Dendritic cell treated with granulocyte-macrophage colony-stimulating factor and Interleukin-4, amounts not matched to agents 40 ng/mL and 50 ng/mL, for 4 days (primary cell): Measurements from ENCODE around the gene POU4F1.
A peak's percentile ranks its signal among the peaks of the same experiment; 100 is the strongest.
"Not testable (repeated sequence)": the region's sequence is repeated elsewhere in the genome, so short reads cannot be mapped to it uniquely, and the experiment has no call there.

ENCODE experiments used
- H3K27ac Mint-ChIP-seq: one replicate; pipeline ENCODE4 v1.8.0; 2022; ENCODE audit warnings: mild to moderate bottlenecking, mixed read lengths
- H3K27me3 Mint-ChIP-seq: one replicate; pipeline ENCODE4 v1.8.0; 2022; ENCODE audit warnings: mild to moderate bottlenecking, mixed read lengths
- H3K36me3 Mint-ChIP-seq: one replicate; pipeline ENCODE4 v1.8.0; 2022; ENCODE audit warnings: low read depth, mixed read lengths
- H3K4me1 Mint-ChIP-seq: one replicate; pipeline ENCODE4 v1.8.0; 2022; ENCODE audit warnings: low read depth, mixed read lengths
- H3K4me3 Mint-ChIP-seq: one replicate; pipeline ENCODE4 v1.8.0; 2022; ENCODE audit warnings: mild to moderate bottlenecking, moderate library complexity, mixed read lengths
- H3K9me3 Mint-ChIP-seq: one replicate; pipeline ENCODE4 v1.8.0; 2022; ENCODE audit warnings: mixed read lengths
- intact Hi-C: fragments of 100-400 bp; cut with micrococcal nuclease; formaldehyde crosslinking; loops from one replicate; pipeline ENCODE4 v1.15.0; 2022

POU4F1 gene

GRCh38 chr13:78603240-78603957 lies at the start of gene POU4F1:
POU4F1 (minus strand) TSS chr13:78603552; CDS start chr13:78603326, 226 bp downstream.
- Mint-ChIP-seq H3K4me1 (peaks cover 59% of the 10 kb centered on the region), H3K36me3 (no peaks in the 10 kb centered on the region), H3K4me3 (peak within 1 kb of the TSS; percentile 78), H3K27ac (no peak within 1 kb of the TSS), H3K27me3 (peaks cover 91% of the 10 kb centered on the region), H3K9me3 (no peaks in the 10 kb centered on the region)
- intact Hi-C loops: no loop called here

- peaks cover 3% of the 10 kb centered on the region for H3K4me1 Mint-ChIP-seq
- intact Hi-C loops: loop anchor here (10.0 kb wide), 1 partner anchor 732 kb away; no protein-coding TSS in a partner anchor
- H3K27me3 Mint-ChIP-seq: no peaks in the 10 kb centered on the region
- no peaks in the 10 kb centered on the region for H3K9me3 Mint-ChIP-seq
- no peak overlapping the region for H3K4me3 Mint-ChIP-seq
- peaks cover 12% of the 10 kb centered on the region for H3K36me3 Mint-ChIP-seq
- no peak overlapping the region for H3K27ac Mint-ChIP-seq
Measured at GRCh38 chr13:78652651-78653050, 49.3 kb upstream of the POU4F1 start.

GRCh38 chr13:78650717-78651083 lies 47.3 kb upstream of the POU4F1 start:
- Mint-ChIP-seq H3K4me3 (no peak overlapping the region), H3K9me3 (no peaks in the 10 kb centered on the region), H3K36me3 (peaks cover 8% of the 10 kb centered on the region), H3K4me1 (peaks cover 10% of the 10 kb centered on the region), H3K27ac (no peak overlapping the region), H3K27me3 (no peaks in the 10 kb centered on the region)
- intact Hi-C loops: loop anchor here (10.0 kb wide), 1 partner anchor 734 kb away; no protein-coding TSS in a partner anchor

DNA sequence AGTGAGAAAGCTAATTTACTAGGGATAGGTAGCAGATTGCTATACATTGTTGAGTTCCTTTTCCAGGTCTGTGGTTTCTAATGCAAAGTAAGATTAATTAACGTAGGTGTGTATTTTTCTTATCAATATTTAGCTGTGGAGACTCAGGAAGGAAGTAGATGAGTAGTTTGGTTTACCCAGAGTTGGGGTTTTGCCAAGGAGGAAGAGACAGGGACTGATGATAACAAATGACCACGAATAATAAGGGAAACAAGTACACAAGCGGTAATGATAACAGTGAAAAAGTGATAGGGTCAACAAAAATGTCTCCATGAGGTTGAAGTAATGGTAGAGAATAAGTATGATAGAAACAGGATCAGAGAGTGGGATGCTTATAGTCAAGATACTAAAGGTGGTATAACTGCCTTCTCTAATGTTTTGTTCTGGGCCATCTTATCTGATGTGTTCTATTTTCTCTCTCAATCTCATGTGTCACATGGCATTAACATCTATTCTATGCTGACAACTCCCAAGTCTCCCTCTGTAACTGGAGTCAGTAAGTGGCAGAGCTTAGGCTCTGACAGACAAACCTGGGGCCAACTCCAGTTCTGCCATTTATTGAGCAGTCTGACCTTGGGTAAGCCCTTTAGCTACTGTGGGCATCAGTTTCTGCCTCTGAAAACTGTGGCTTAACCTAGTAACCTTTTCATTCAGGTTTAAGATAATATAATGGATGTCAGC lies 46.8 kb upstream of the POU4F1 start:
- no peak overlapping the region for H3K27ac Mint-ChIP-seq
- H3K4me3 Mint-ChIP-seq: no peak overlapping the region
- peaks cover 10% of the 10 kb centered on the region for H3K4me1 Mint-ChIP-seq
- H3K36me3 Mint-ChIP-seq: peaks cover 3% of the 10 kb centered on the region
- H3K9me3 Mint-ChIP-seq: no peaks in the 10 kb centered on the region
- intact Hi-C loops: loop anchor here (10.0 kb wide), 1 partner anchor 735 kb away; no protein-coding TSS in a partner anchor
- H3K27me3 Mint-ChIP-seq: no peaks in the 10 kb centered on the region

GRCh38 chr13:78647109-78647678 lies 43.8 kb upstream of the POU4F1 start:
- Mint-ChIP-seq H3K4me1 (peaks cover 16% of the 10 kb centered on the region), H3K36me3 (peaks cover 16% of the 10 kb centered on the region)
- H3K27ac Mint-ChIP-seq, H3K27me3 Mint-ChIP-seq, H3K9me3 Mint-ChIP-seq, intact Hi-C loops, H3K4me3 Mint-ChIP-seq: not testable (repeated sequence)

DNA sequence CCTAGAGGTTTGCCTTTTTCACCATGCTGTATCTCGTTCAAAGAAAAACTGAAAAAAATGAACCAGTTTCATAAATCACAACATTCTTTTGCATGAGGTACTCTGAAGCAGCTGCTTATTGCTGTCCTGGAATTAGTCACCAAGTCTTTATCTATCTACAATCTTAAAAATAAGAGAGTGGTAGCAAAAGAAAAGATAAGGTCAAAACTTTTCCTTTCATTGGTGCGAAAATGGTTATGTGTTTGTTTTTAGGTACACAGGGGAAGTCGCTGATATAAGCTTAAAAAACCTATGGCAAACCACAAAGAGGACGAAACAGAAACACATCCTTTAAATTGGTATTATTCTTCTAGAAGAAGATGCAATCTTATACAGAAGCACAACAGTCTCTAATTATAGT lies 34.9 kb upstream of the POU4F1 start:
- Mint-ChIP-seq H3K4me1 (no peaks in the 10 kb centered on the region), H3K36me3 (peaks cover 74% of the 10 kb centered on the region), H3K27me3 (no peaks in the 10 kb centered on the region), H3K4me3 (no peak overlapping the region), H3K9me3 (no peaks in the 10 kb centered on the region), H3K27ac (no peak overlapping the region)
- intact Hi-C loops: no loop called here

- H3K27ac Mint-ChIP-seq: no peak overlapping the region
- H3K9me3 Mint-ChIP-seq: no peaks in the 10 kb centered on the region
- H3K36me3 Mint-ChIP-seq: peaks cover 86% of the 10 kb centered on the region
- H3K4me1 Mint-ChIP-seq: no peaks in the 10 kb centered on the region
- no peaks in the 10 kb centered on the region for H3K27me3 Mint-ChIP-seq
- intact Hi-C loops: no loop called here
- no peak overlapping the region for H3K4me3 Mint-ChIP-seq
Measured at GRCh38 chr13:78636495-78636894, 33.1 kb upstream of the POU4F1 start.

- Mint-ChIP-seq H3K36me3 (peaks cover 78% of the 10 kb centered on the region), H3K27me3 (no peaks in the 10 kb centered on the region), H3K4me3 (no peak overlapping the region), H3K27ac (no peak overlapping the region), H3K4me1 (no peaks in the 10 kb centered on the region), H3K9me3 (no peaks in the 10 kb centered on the region)
- intact Hi-C loops: no loop called here
Measured at GRCh38 chr13:78632996-78633395, 29.6 kb upstream of the POU4F1 start.

DNA sequence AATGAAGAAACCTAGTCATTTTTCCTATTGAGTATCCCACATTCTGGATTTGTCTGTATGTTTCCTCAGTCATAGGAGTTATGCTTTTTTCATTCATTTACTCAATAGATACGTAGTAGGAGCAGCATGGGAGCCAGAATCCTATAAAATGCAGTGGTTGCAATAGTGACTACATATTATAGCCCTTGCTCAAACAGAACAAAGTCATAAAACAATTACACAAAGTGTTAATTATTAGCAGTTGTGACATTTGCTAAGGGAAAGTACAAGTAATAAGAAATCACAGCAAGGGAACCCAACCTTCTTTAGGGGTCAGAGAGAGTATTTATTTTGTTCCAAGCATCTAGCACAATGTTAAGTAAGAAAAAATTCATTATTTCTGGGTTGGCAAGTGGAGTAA lies 27.7 kb upstream of the POU4F1 start:
- H3K27ac Mint-ChIP-seq: no peak overlapping the region
- H3K27me3 Mint-ChIP-seq: no peaks in the 10 kb centered on the region
- H3K4me3 Mint-ChIP-seq: no peak overlapping the region
- peaks cover 79% of the 10 kb centered on the region for H3K36me3 Mint-ChIP-seq
- H3K4me1 Mint-ChIP-seq: no peaks in the 10 kb centered on the region
- no peaks in the 10 kb centered on the region for H3K9me3 Mint-ChIP-seq
- intact Hi-C loops: no loop called here

DNA sequence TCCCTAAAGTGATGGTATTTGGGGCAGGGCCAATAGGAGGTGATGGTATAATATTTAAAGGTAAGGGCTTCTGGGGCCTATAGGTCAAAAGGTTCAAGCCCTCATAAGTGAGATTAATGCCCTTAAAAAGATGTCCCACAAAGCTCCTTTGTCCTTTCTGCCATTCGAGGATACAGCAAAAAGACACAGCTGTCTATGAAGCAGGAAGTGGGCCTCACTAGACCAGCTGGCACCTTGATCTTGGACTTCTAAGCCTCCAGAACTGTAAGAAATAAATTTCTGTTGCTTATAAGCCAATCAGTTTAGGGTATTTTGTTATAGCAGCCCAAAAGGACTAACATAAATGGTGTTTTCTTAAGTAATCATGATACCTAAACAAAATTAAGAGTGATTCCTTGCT lies 27.2 kb upstream of the POU4F1 start:
- H3K4me3 Mint-ChIP-seq: no peak overlapping the region
- H3K27ac Mint-ChIP-seq: no peak overlapping the region
- H3K9me3 Mint-ChIP-seq: no peaks in the 10 kb centered on the region
- H3K27me3 Mint-ChIP-seq: no peaks in the 10 kb centered on the region
- peaks cover 4% of the 10 kb centered on the region for H3K4me1 Mint-ChIP-seq
- intact Hi-C loops: no loop called here
- H3K36me3 Mint-ChIP-seq: peaks cover 79% of the 10 kb centered on the region

DNA sequence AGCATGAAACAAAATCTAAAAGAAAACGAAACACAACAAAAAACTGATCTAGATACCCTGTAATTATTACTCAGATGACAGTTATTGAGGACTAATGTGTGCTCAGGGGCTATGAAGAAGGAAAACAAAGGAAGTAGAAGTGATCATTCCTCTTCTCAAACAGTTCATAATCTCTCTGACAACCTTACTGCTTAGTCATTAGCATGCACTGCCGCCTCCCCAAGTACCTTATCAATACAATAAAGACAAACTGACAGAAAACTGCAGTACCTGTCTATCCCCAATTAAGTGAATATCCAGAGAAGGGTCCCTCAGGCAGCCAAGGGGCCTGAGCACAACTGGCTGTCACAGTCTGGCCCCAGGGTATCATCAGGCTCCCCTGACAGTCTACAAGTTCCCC lies 22.0 kb upstream of the POU4F1 start:
- Mint-ChIP-seq H3K27me3 (no peaks in the 10 kb centered on the region), H3K36me3 (peaks cover 56% of the 10 kb centered on the region), H3K9me3 (no peaks in the 10 kb centered on the region), H3K27ac (no peak overlapping the region), H3K4me3 (no peak overlapping the region), H3K4me1 (peaks cover 7% of the 10 kb centered on the region)
- intact Hi-C loops: no loop called here

DNA sequence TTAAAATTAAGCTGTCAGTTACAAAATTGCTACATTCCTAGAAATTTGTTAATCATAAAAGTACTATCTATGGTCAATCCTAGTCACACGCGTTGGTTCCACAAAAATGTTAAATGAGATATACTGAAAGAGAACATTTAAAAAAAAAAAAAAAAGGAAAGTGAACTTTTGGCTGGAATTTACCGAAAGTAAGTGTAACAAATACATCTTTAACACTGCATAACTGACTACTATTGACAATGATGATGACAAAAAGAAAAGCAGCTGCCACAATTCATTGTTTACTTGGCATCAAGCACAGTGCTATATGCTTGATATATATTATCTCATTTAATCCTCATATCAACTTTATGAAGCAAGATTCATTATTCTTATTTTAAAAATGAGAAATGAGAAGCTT lies 19.8 kb upstream of the POU4F1 start:
- Mint-ChIP-seq H3K27me3 (no peaks in the 10 kb centered on the region), H3K4me1 (peaks cover 7% of the 10 kb centered on the region), H3K36me3 (peaks cover 53% of the 10 kb centered on the region), H3K9me3 (no peaks in the 10 kb centered on the region), H3K4me3 (no peak overlapping the region), H3K27ac (no peak overlapping the region)
- intact Hi-C loops: no loop called here

DNA sequence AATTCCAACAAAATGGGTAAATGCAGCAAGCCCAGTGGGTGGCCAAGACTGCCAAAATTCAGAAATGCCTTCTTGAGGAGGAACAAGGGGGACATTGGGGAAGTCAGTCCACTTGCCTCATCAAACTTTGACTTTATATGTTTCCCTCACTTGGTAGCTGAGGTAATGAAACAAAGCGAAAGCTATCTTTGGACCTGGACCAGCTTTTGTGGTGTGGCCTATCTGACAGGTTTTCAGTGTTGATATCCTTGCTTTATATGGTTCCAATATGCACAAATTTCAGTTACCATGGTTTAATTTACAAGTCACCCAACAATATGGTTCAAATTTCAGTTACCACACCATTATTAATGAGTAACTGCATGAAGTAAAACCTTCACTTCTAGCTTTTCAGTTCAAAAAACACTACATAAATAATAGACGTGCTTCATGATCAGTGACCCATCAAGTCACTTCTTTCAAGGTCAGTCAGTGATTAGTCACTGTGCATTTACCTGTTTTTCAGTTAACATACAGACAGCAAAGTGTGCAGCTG lies 17.7 kb upstream of the POU4F1 start:
- H3K4me3 Mint-ChIP-seq: no peak overlapping the region
- peaks cover 7% of the 10 kb centered on the region for H3K4me1 Mint-ChIP-seq
- intact Hi-C loops: no loop called here
- no peaks in the 10 kb centered on the region for H3K27me3 Mint-ChIP-seq
- H3K9me3 Mint-ChIP-seq: no peaks in the 10 kb centered on the region
- no peak overlapping the region for H3K27ac Mint-ChIP-seq
- peaks cover 55% of the 10 kb centered on the region for H3K36me3 Mint-ChIP-seq

DNA sequence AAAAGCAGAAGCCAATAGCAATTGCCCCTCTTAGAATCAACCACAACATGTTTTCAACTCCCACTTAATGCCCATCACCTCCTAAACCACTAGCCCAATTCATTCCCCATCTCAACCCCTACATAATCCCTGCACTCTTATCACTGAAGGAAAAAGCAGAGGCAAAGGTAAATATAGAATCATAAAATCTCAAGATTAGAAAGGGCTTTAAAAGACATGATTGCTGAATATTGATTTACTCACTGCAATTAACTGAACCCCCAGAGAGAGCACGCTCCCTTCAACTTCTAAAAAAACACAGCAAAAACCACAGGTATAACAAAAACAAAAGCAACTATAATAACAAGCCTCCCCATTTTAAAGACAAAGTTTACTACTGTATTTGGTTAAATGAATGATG lies 15.1 kb upstream of the POU4F1 start:
- no peak overlapping the region for H3K4me3 Mint-ChIP-seq
- H3K9me3 Mint-ChIP-seq: no peaks in the 10 kb centered on the region
- H3K4me1 Mint-ChIP-seq: no peaks in the 10 kb centered on the region
- no peaks in the 10 kb centered on the region for H3K27me3 Mint-ChIP-seq
- H3K36me3 Mint-ChIP-seq: peaks cover 60% of the 10 kb centered on the region
- intact Hi-C loops: no loop called here
- no peak overlapping the region for H3K27ac Mint-ChIP-seq
